ENCODE data around the gene MICAL3. TPM values are rescaled to one million over a fixed set of nuclear protein-coding genes. Genes with fewer than 3 reads are reported as not detected.
A peak's percentile ranks its signal among the peaks of the same experiment; 100 is the strongest.

Gene MICAL3
- total and polyA plus RNA-seq, 9 of the 15 experiments (the other 6 are each of a cell fraction or from before 2014, with no cell fraction given), result 0.53 to 32.1 (median 12.3) TPM

DNA sequence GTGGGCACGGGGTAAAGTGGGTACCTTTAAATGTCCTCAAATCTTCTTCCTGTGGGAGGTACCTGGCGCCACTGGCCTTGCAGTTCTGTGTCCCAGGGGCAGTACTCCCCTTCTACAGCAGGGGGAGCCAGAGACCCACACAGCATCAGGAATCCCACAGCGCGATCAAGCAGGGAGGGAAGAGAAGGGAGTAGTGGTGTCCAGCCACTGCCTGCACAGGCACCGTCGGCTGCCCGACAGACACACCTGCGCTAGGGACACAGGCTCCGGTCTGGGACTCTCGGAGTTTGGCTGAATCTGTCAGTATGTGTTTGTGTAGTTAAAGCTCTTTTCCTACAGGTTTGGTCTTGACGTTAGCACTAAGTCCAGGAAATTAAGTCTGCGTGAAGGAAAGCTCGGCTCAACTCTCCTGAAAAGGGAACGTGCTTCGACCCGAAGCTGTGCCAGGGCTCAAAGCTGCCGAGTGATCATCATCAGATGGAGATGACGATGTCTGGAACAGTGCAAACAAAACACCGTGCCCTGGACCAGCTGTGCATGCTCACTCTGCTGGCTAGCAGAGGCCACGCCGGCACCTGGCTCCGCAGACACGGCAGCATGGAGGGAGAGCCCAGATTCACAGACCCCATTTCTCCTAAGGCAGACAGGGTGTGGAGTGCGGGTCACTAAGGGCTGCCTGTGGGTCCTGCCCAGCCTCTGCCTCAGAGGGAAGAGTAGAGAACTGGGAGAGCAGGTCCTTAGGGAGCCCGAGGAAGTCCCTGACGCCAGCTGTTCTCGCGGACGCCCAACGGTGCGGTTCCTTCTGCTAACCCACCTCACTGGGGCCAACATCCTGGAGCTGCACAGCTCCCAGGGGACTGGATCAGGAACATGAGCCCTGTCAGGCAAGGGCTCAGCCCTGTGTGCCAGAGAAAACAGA lies 194.1 kb downstream of the MICAL3 start (continued):
- TF ChIP-seq, protein P1, sequence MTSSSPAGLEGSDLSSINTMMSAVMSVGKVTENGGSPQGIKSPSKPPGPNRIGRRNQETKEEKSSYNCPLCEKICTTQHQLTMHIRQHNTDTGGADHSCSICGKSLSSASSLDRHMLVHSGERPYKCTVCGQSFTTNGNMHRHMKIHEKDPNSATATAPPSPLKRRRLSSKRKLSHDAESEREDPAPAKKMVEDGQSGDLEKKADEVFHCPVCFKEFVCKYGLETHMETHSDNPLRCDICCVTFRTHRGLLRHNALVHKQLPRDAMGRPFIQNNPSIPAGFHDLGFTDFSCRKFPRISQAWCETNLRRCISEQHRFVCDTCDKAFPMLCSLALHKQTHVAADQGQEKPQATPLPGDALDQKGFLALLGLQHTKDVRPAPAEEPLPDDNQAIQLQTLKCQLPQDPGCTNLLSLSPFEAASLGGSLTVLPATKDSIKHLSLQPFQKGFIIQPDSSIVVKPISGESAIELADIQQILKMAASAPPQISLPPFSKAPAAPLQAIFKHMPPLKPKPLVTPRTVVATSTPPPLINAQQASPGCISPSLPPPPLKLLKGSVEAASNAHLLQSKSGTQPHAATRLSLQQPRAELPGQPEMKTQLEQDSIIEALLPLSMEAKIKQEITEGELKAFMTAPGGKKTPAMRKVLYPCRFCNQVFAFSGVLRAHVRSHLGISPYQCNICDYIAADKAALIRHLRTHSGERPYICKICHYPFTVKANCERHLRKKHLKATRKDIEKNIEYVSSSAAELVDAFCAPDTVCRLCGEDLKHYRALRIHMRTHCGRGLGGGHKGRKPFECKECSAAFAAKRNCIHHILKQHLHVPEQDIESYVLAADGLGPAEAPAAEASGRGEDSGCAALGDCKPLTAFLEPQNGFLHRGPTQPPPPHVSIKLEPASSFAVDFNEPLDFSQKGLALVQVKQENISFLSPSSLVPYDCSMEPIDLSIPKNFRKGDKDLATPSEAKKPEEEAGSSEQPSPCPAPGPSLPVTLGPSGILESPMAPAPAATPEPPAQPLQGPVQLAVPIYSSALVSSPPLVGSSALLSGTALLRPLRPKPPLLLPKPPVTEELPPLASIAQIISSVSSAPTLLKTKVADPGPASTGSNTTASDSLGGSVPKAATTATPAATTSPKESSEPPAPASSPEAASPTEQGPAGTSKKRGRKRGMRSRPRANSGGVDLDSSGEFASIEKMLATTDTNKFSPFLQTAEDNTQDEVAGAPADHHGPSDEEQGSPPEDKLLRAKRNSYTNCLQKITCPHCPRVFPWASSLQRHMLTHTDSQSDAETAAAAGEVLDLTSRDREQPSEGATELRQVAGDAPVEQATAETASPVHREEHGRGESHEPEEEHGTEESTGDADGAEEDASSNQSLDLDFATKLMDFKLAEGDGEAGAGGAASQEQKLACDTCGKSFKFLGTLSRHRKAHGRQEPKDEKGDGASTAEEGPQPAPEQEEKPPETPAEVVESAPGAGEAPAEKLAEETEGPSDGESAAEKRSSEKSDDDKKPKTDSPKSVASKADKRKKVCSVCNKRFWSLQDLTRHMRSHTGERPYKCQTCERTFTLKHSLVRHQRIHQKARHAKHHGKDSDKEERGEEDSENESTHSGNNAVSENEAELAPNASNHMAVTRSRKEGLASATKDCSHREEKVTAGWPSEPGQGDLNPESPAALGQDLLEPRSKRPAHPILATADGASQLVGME (CRISPR knock-in tag; IDR thresholded peaks at IDR 0.05), result no peak
- TF ChIP-seq ELF2 (CRISPR knock-in tag; IDR thresholded peaks at IDR 0.05), result 0 out of 2 replicates have a peak, but pooled peaks have one; percentile 9
- TF ChIP-seq ZNF311 (CRISPR knock-in tag; IDR thresholded peaks at IDR 0.05), result no peak
- TF ChIP-seq TBL1XR1 (IDR thresholded peaks at IDR 0.05; ENCODE audit: low read length in 2 of 2), result no peak
- TF ChIP-seq MCM7 (IDR thresholded peaks at IDR 0.05), result no peak
- TF ChIP-seq JUND (IDR thresholded peaks at IDR 0.05; ENCODE audit: borderline replicate concordance, low read depth, low read length), result peak; percentile 52; the same call in 1 of the 2 replicates
- no peak for TF ChIP-seq JUND (tag; IDR thresholded peaks at IDR 0.05; ENCODE audit: borderline replicate concordance, low read depth, low read length)
- TF ChIP-seq TGIF2 (CRISPR knock-in tag; IDR thresholded peaks at IDR 0.05), result no peak
- TF ChIP-seq POLR2AphosphoS2 (IDR thresholded peaks at IDR 0.05; ENCODE audit: low read length), result no peak
- TF ChIP-seq, protein P2, sequence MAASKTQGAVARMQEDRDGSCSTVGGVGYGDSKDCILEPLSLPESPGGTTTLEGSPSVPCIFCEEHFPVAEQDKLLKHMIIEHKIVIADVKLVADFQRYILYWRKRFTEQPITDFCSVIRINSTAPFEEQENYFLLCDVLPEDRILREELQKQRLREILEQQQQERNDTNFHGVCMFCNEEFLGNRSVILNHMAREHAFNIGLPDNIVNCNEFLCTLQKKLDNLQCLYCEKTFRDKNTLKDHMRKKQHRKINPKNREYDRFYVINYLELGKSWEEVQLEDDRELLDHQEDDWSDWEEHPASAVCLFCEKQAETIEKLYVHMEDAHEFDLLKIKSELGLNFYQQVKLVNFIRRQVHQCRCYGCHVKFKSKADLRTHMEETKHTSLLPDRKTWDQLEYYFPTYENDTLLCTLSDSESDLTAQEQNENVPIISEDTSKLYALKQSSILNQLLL (CRISPR knock-in tag; IDR thresholded peaks at IDR 0.05; ENCODE audit: borderline replicate concordance), result no peak
- TF ChIP-seq NRF1 (conservative IDR thresholded peaks at IDR 0.05 in 1 of 2, IDR thresholded peaks at IDR 0.05 in 1 of 2), result peak in 1 of 2 experiments; percentile 32; a peak in 1 of 4 replicates
- peak; percentile 30; the same call in 1 of the 2 replicates for TF ChIP-seq POLR2G (IDR thresholded peaks at IDR 0.05; ENCODE audit: low read depth, low read length)
- TF ChIP-seq ZBTB8A (IDR thresholded peaks at IDR 0.05; ENCODE audit: partially characterized antibody), result no peak
- TF ChIP-seq NCOA6 (IDR thresholded peaks at IDR 0.05), result no peak
- TF ChIP-seq NR2C2 (CRISPR knock-in tag; IDR thresholded peaks at IDR 0.05), result no peak
- no peak for TF ChIP-seq NR2C2 (tag; IDR thresholded peaks at IDR 0.05)
- TF ChIP-seq, protein P3, sequence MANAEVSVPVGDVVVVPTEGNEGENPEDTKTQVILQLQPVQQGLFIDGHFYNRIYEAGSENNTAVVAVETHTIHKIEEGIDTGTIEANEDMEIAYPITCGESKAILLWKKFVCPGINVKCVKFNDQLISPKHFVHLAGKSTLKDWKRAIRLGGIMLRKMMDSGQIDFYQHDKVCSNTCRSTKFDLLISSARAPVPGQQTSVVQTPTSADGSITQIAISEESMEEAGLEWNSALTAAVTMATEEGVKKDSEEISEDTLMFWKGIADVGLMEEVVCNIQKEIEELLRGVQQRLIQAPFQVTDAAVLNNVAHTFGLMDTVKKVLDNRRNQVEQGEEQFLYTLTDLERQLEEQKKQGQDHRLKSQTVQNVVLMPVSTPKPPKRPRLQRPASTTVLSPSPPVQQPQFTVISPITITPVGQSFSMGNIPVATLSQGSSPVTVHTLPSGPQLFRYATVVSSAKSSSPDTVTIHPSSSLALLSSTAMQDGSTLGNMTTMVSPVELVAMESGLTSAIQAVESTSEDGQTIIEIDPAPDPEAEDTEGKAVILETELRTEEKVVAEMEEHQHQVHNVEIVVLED (CRISPR knock-in tag; IDR thresholded peaks at IDR 0.05), result no peak
- TF ChIP-seq ZNF696 (CRISPR knock-in tag; conservative IDR thresholded peaks at IDR 0.05), result no peak
- TF ChIP-seq ZNF707 (CRISPR knock-in tag; conservative IDR thresholded peaks at IDR 0.05), result no peak
- TF ChIP-seq ZNF764 (CRISPR knock-in tag; IDR thresholded peaks at IDR 0.05; ENCODE audit: low read depth), result no peak

Data from K562 (cell line).